OCI-LY7 (cell line): ENCODE measurements around the gene SPIB. TPM values are rescaled to one million over a fixed set of nuclear protein-coding genes. Genes with fewer than 3 reads are reported as not detected.

Experiments used
- BruUV-seq: library from RNA; stranded (reverse); fragments of 400-500 nt; replicated peaks from 2 replicates; lab custom pipeline; 2021; lab: Mats Ljungman, UMichigan
- CTCF ChIA-PET: fragments of 300-600 bp; sonication (Branson Sonifier 250); formaldehyde crosslinking; loops from one replicate; lab custom pipeline; 2022; ENCODE audit warnings: antibody characterized with exemption; ENCODE audit not compliant: unreplicated experiment; lab: Charles Lee
- POLR2A ChIA-PET: fragments of 300-600 bp; sonication (Branson Sonifier 250); formaldehyde crosslinking; loops from one replicate; lab custom pipeline; 2022; ENCODE audit warnings: antibody characterized with exemption; lab: Charles Lee
- DNase-seq: peaks from one replicate; pipeline ENCODE4 v3.0.0-alpha.2; 2015; ENCODE audit warnings: low spot score
- H2AFZ ChIP-seq: fragments of 200-600 bp; sonication (generic), shearing (Covaris generic); 2 replicates; pipeline ENCODE4 v1.6.1; 2014; ENCODE audit warnings: mild to moderate bottlenecking, antibody characterized with exemption, low read length, moderate library complexity
- H3K27ac ChIP-seq: fragments of 200-600 bp; sonication (generic); 2 replicates; pipeline ENCODE4 v1.5.1; 2014; ENCODE audit warnings: mixed run types, low read depth, mild to moderate bottlenecking, moderate library complexity, low read length, inconsistent platforms; ENCODE audit not compliant: poor library complexity, severe bottlenecking
- H3K36me3 ChIP-seq: fragments of 200-600 bp; sonication (generic); 2 replicates; pipeline ENCODE4 v1.6.1; 2014; ENCODE audit warnings: mild to moderate bottlenecking, antibody characterized with exemption, low read length, moderate library complexity, mixed read lengths; ENCODE audit not compliant: insufficient read depth
- H3K4me1 ChIP-seq: fragments of 200-600 bp; sonication (generic); 2 replicates; pipeline ENCODE4 v1.5.1; 2014; ENCODE audit warnings: mild to moderate bottlenecking, low read length; ENCODE audit not compliant: insufficient read depth, poor library complexity, severe bottlenecking
- H3K4me2 ChIP-seq: fragments of 200-600 bp; sonication (generic); 2 replicates; pipeline ENCODE4 v1.6.1; 2014; ENCODE audit warnings: mild to moderate bottlenecking, low read length
- H3K4me3 ChIP-seq: fragments of 200-600 bp; sonication (generic); 2 replicates; pipeline ENCODE4 v1.5.1; 2014; ENCODE audit warnings: mild to moderate bottlenecking, low read depth, low read length; ENCODE audit not compliant: poor library complexity, severe bottlenecking
- H3K79me2 ChIP-seq: fragments of 200-600 bp; sonication (generic); 2 replicates; pipeline ENCODE4 v1.6.1; 2016; ENCODE audit warnings: low read depth, mild to moderate bottlenecking, low read length, moderate library complexity, mixed read lengths; ENCODE audit not compliant: insufficient read depth
- H3K9me2 ChIP-seq: fragments of 200-600 bp; sonication (generic); 2 replicates; pipeline ENCODE4 v1.6.1; 2016; ENCODE audit warnings: mild to moderate bottlenecking, low read length, mixed read lengths; ENCODE audit not compliant: insufficient read depth
- H3K9me3 ChIP-seq: fragments of 200-600 bp; sonication (generic); 2 replicates; pipeline ENCODE4 v1.6.1; 2014; ENCODE audit warnings: mild to moderate bottlenecking, mixed run types, low read length, mixed read lengths
- H4K20me1 ChIP-seq: fragments of 200-600 bp; sonication (generic); 2 replicates; pipeline ENCODE4 v1.6.1; 2014; ENCODE audit warnings: mild to moderate bottlenecking, antibody characterized with exemption, low read length, moderate library complexity, mixed read lengths; ENCODE audit not compliant: insufficient read depth
- CTCF ChIP-seq: fragments of 200-600 bp; sonication (generic); conservative IDR thresholded peaks from 2 replicates; pipeline ENCODE4 v1.5.1; 2014; ENCODE audit warnings: mild to moderate bottlenecking, antibody characterized with exemption, low read length, moderate library complexity, mixed read lengths
- EZH2phosphoT487 ChIP-seq: fragments of 200-600 bp; sonication (generic); IDR thresholded peaks from 2 replicates; pipeline ENCODE4 v1.6.1; 2018; ENCODE audit warnings: low read depth, borderline replicate concordance, mild to moderate bottlenecking, mixed run types, antibody characterized with exemption, low read length, moderate library complexity, mixed read lengths
- intact Hi-C: fragments of 100-400 bp; cut with micrococcal nuclease; formaldehyde crosslinking; loops from one replicate; pipeline ENCODE4 v1.10.0; 2022; ENCODE audit not compliant: unreplicated experiment
- total RNA-seq, 2 experiments: library from RNA; depleted of rRNA in 1 of 2; stranded (reverse); fragments of >200 nt in 1 of 2; shearing (Covaris generic) in 1 of 2; gene quantifications; 2 replicates each; pipeline ENCODE4 v1.2.3, GENCODE V29; 2014 to 2022

Gene SPIB
- total RNA-seq, 2 experiments from 2014 or later: 99.4 to 145 TPM

- Histone ChIP-seq H3K9me3 (no peaks in the 10 kb centered on the region), H3K79me2 (peaks cover 6% of the 10 kb centered on the region; the same call in 1 of the 2 replicates), H2AFZ (no peak overlapping the region), H4K20me1 (no peaks in the 10 kb centered on the region), H3K27ac (peak overlapping the region; percentile 98), H3K9me2 (no peaks in the 10 kb centered on the region), H3K36me3 (peaks cover 72% of the 10 kb centered on the region), H3K4me2 (no peak overlapping the region), H3K4me1 (peaks cover 44% of the 10 kb centered on the region), H3K4me3 (no peak overlapping the region)
- BruUV-seq: no TSS peak
- DNase-seq: no peak
- CTCF ChIA-PET: interaction anchor here (0.6 kb wide), 1 partner anchor 142 kb away, joined by 13 read pairs; no protein-coding TSS in a partner anchor
- intact Hi-C loops: no loop called here
- POLR2A ChIA-PET: no interaction called here
- TF ChIP-seq CTCF: no peak
- TF ChIP-seq EZH2phosphoT487: no peak
Measured at GRCh38 chr19:50413531-50413930, 5.2 kb upstream of the SPIB start.

GRCh38 chr19:50414864-50415660 lies 3.7 kb upstream of the SPIB start:
- DNase-seq: peak; percentile 89
- Histone ChIP-seq H3K4me2 (peak overlapping the region; percentile 81), H4K20me1 (no peaks in the 10 kb centered on the region), H2AFZ (no peak overlapping the region), H3K9me2 (no peaks in the 10 kb centered on the region), H3K9me3 (no peaks in the 10 kb centered on the region), H3K27ac (peak overlapping the region; percentile 98), H3K4me3 (peak overlapping the region; percentile 60), H3K36me3 (peaks cover 60% of the 10 kb centered on the region), H3K79me2 (peaks cover 20% of the 10 kb centered on the region), H3K4me1 (peaks cover 44% of the 10 kb centered on the region)
- no TSS peak for BruUV-seq
- peak; percentile 90 for TF ChIP-seq CTCF
- no peak for TF ChIP-seq EZH2phosphoT487
- intact Hi-C loops: loop anchor here (1.0 to 2.0 kb wide), 4 partner anchors 19 to 46 kb away; partner anchors contain the start of gene POLD1
- ChIA-PET POLR2A (interaction anchor here (0.6 to 0.9 kb wide), 3 partner anchors 38 to 48 kb away, joined by 3 read pairs; no protein-coding TSS in a partner anchor), CTCF (interaction anchor here (0.5 to 1.1 kb wide), 2 partner anchors 34 to 74 kb away, joined by 3 to 4 read pairs; no protein-coding TSS in a partner anchor)
